Thyroid gland (tissue), 4 donors: Measurements from ENCODE around the gene PDE8A. TPM values are rescaled to one million over a fixed set of nuclear protein-coding genes. Genes with fewer than 3 reads are reported as not detected.

ENCODE experiments used
- DNase-seq, 2 donors: peaks; one replicate each; pipeline ENCODE4 v3.0.0-alpha.2; 2019
- H3K27ac ChIP-seq, 3 donors: fragments of 200-600 bp; sonication (generic); 1 replicate in 2 of 3; 2 replicates in 1 of 3; pipeline ENCODE4 v1.5.1; 2016 to 2019; ENCODE audit warnings: mild to moderate bottlenecking in 1 of 3, moderate library complexity in 1 of 3
- H3K27me3 ChIP-seq: fragments of 200-600 bp; sonication (generic); one replicate; pipeline ENCODE4 v1.5.1; 2019
- H3K36me3 ChIP-seq, 2 donors: fragments of 200-600 bp; sonication (generic); one replicate each; pipeline ENCODE4 v1.5.1; 2016 to 2019
- H3K4me1 ChIP-seq, 2 donors: fragments of 200-600 bp; sonication (generic); one replicate each; pipeline ENCODE4 v1.5.1; 2017 to 2019
- H3K4me3 ChIP-seq, 3 donors: fragments of 200-600 bp; sonication (generic); replicated peaks in 1 of 3; 1 replicate in 2 of 3; 2 replicates in 1 of 3; pipeline ENCODE4 v1.5.1; 2016; ENCODE audit warnings: mild to moderate bottlenecking in 1 of 3
- H3K9me3 ChIP-seq: fragments of 200-600 bp; sonication (generic); one replicate; pipeline ENCODE4 v1.5.1; 2017
- CTCF ChIP-seq, 6 experiments: fragments of 200-600 bp in 3 of 6; fragments of 450-650 bp in 3 of 6; sonication (generic) in 3 of 6; IDR thresholded peaks; one replicate each; pipeline ENCODE4 v1.5.1; 2016 to 2019; ENCODE audit warnings: antibody characterized with exemption in 6 of 6, mild to moderate bottlenecking in 2 of 6, inconsistent platforms in 1 of 6, moderate library complexity in 1 of 6
- POLR2A ChIP-seq, 2 donors: fragments of 450-650 bp; IDR thresholded peaks; one replicate each; pipeline ENCODE4 v1.6.1; 2017; ENCODE audit warnings: antibody characterized with exemption in 2 of 2, mild to moderate bottlenecking in 2 of 2, moderate library complexity in 1 of 2
- WGBS, 2 donors: methylation state at CpG; one replicate each; pipeline ENCODE4 v1.1.5; 2017; 5-methylcytosine and 5-hydroxymethylcytosine counted together
- intact Hi-C: fragments of 100-400 bp; cut with DNase I; formaldehyde crosslinking; loops from one replicate; pipeline ENCODE4 v1.15.1; 2023
- total RNA-seq, 4 donors: library from RNA; depleted of rRNA; stranded (reverse); fragments of >200 nt; gene quantifications; one replicate each; pipeline ENCODE4 v1.2.3, GENCODE V29; 2016

Gene PDE8A
- total RNA-seq, 4 donors from 2014 or later = 31.6 to 52.1 (median 35.2) TPM

GRCh38 chr15:85013785-85014184 is 32.1 kb downstream of the PDE8A start:
- H3K36me3 ChIP-seq = no peaks in the 10 kb centered on the region
- H3K4me1 ChIP-seq = peaks cover 18 to 21% of the 10 kb centered on the region in 2 donors
- no peak overlapping the region for H3K4me3 ChIP-seq
- H3K9me3 ChIP-seq = no peaks in the 10 kb centered on the region
- no peak for DNase-seq
- WGBS, 2 donors = 82 to 90% methylated on average over 4 of the region's 4 CpGs
- no peaks in the 10 kb centered on the region for H3K27me3 ChIP-seq
- TF ChIP-seq CTCF (IDR thresholded peaks at IDR 0.05) (no peak), POLR2A (IDR thresholded peaks at IDR 0.05) (no peak)
- H3K27ac ChIP-seq = no peak overlapping the region
- intact Hi-C loops = no loop called here

- WGBS, 2 donors = 77 to 86% methylated on average over 6 of the region's 6 CpGs
- H3K27me3 ChIP-seq = no peaks in the 10 kb centered on the region
- intact Hi-C loops = no loop called here
- no peak overlapping the region for H3K27ac ChIP-seq
- H3K4me1 ChIP-seq = peaks cover 11% of the 10 kb centered on the region in 2 donors
- TF ChIP-seq CTCF (IDR thresholded peaks at IDR 0.05) (no peak), POLR2A (IDR thresholded peaks at IDR 0.05) (no peak)
- H3K4me3 ChIP-seq = no peak overlapping the region
- H3K9me3 ChIP-seq = no peaks in the 10 kb centered on the region
- no peak for DNase-seq
- no peaks in the 10 kb centered on the region for H3K36me3 ChIP-seq
Measured at GRCh38 chr15:85014932-85015331, 33.3 kb downstream of the PDE8A start.

- Histone ChIP-seq H3K27ac (no peak overlapping the region), H3K36me3 (no peaks in the 10 kb centered on the region), H3K4me3 (no peak overlapping the region), H3K9me3 (no peaks in the 10 kb centered on the region), H3K4me1 (peaks cover 0 to 3% of the 10 kb centered on the region in 2 donors), H3K27me3 (no peaks in the 10 kb centered on the region)
- no peak for DNase-seq
- TF ChIP-seq CTCF (IDR thresholded peaks at IDR 0.05) (no peak), POLR2A (IDR thresholded peaks at IDR 0.05) (no peak)
- intact Hi-C loops = no loop called here
Measured at GRCh38 chr15:85016275-85016674, 34.6 kb downstream of the PDE8A start.

GRCh38 chr15:85019815-85020590 is 38.3 kb downstream of the PDE8A start:
- Histone ChIP-seq H3K36me3 (no peaks in the 10 kb centered on the region), H3K4me3 (no peak overlapping the region), H3K4me1 (peaks cover 0 to 7% of the 10 kb centered on the region in 2 donors), H3K27ac (no peak overlapping the region), H3K27me3 (no peaks in the 10 kb centered on the region), H3K9me3 (no peaks in the 10 kb centered on the region)
- TF ChIP-seq CTCF (IDR thresholded peaks at IDR 0.05) = no peak
- TF ChIP-seq POLR2A (IDR thresholded peaks at IDR 0.05) = no peak
- 49 to 64% methylated on average over 15 of the region's 15 CpGs for WGBS, 2 donors
- intact Hi-C loops = no loop called here
- DNase-seq = peak; percentile 33 to 53

- Histone ChIP-seq H3K27me3 (no peaks in the 10 kb centered on the region), H3K36me3 (no peaks in the 10 kb centered on the region), H3K9me3 (no peaks in the 10 kb centered on the region), H3K4me1 (peaks cover 2 to 21% of the 10 kb centered on the region in 2 donors), H3K4me3 (no peak overlapping the region), H3K27ac (no peak overlapping the region)
- intact Hi-C loops = no loop called here
- TF ChIP-seq POLR2A (IDR thresholded peaks at IDR 0.05) (no peak), CTCF (IDR thresholded peaks at IDR 0.05) (no peak)
- no peak for DNase-seq
- WGBS, 2 donors = 98 to 99% methylated on average over 3 of the region's 3 CpGs
Measured at GRCh38 chr15:85021409-85021808, 39.8 kb downstream of the PDE8A start.
